Transverse colon (tissue), 4 donors: ENCODE measurements around the gene ALPK1.

ENCODE experiments used
- POLR2AphosphoS5 ChIP-seq, 3 donors: sonication (generic); formaldehyde crosslinking; IDR thresholded peaks; one replicate each; pipeline ENCODE4 v1.6.1; 2016; ENCODE audit warnings: antibody characterized with exemption in 3 of 3
- TF ChIP-seq, protein P1 (sequence below), 5 experiments: fragments of 200-600 bp in 3 of 5; fragments of 450-650 bp in 2 of 5; sonication (generic) in 3 of 5; IDR thresholded peaks; 1 replicate in 2 of 5; 2 replicates in 3 of 5; pipeline ENCODE4 v1.5.1; 2016 to 2017; ENCODE audit warnings: antibody characterized with exemption in 5 of 5, inconsistent platforms in 3 of 5, mild to moderate bottlenecking in 2 of 5, moderate library complexity in 1 of 5

DNA sequence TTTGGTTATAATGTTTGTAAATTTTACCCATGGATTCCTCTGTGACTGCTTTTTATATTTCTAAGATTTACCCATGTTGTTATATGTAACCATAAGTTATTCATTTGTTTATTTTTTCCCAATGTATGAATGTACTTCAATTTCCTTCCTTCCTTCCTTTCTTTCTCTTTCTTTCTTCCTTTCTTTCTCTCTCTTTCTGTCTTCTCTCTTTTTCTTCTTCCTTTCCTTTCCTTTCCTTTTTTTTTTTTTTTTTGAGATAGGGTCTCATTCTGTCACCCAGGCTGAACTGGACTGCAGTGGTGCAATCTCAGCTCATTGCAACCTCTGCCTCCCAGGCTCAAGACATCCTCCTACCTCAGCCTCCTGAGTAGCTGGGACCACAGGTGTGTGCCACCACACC lies 55.6 kb downstream of the ALPK1 start:
- TF ChIP-seq, protein P1, sequence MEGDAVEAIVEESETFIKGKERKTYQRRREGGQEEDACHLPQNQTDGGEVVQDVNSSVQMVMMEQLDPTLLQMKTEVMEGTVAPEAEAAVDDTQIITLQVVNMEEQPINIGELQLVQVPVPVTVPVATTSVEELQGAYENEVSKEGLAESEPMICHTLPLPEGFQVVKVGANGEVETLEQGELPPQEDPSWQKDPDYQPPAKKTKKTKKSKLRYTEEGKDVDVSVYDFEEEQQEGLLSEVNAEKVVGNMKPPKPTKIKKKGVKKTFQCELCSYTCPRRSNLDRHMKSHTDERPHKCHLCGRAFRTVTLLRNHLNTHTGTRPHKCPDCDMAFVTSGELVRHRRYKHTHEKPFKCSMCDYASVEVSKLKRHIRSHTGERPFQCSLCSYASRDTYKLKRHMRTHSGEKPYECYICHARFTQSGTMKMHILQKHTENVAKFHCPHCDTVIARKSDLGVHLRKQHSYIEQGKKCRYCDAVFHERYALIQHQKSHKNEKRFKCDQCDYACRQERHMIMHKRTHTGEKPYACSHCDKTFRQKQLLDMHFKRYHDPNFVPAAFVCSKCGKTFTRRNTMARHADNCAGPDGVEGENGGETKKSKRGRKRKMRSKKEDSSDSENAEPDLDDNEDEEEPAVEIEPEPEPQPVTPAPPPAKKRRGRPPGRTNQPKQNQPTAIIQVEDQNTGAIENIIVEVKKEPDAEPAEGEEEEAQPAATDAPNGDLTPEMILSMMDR (IDR thresholded peaks at IDR 0.05) = no peak
- no peak for TF ChIP-seq POLR2AphosphoS5 (IDR thresholded peaks at IDR 0.05)
